GM12891 (cell line): ENCODE data around the gene GRIK3.

ENCODE experiments used
- POLR2A ChIP-seq: IDR thresholded peaks from 2 replicates; pipeline ENCODE4 v1.6.1; 2011; ENCODE audit warnings: low read depth, low read length, control low read depth
- POLR2AphosphoS5 ChIP-seq: IDR thresholded peaks from 2 replicates; pipeline ENCODE4 v1.6.1; 2011; ENCODE audit warnings: low read depth, low read length, control low read depth
- TAF1 ChIP-seq: IDR thresholded peaks from 2 replicates; pipeline ENCODE4 v1.6.1; 2011; ENCODE audit warnings: low read depth, low read length, control low read depth

DNA sequence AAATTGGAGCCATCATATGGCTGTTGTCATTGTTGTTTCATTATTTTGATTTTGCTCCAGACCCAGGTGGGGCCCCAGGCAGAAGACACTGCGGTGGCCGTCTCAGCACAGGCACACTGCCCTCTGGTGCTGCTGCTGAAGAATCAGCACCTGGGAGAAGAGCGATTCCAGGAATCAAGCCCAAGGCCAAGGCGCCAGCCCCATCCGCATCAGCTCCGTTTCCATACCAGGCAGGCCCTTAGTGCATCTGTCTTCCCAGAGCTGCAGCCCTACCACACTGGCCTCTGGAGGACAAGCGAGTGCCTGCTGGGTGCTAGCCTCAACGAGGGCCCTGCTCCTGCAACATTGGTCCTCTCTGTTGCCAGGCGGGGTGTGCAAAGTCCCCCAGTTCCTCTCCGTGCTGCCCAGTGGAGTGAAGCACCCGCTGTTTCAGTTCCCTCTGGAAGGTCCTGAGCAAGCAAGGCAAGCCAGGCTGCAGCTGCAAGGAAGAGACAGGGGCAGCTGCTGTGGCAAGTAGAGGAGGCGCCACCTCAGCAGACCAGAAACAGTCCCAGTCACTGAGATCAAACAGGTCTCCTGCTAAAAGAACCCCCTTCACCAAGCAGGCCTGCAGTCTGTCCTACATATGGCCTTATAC lies 5.2 kb downstream of the GRIK3 start:
- TF ChIP-seq POLR2A (no peak), TAF1 (no peak), POLR2AphosphoS5 (no peak)
